K562 (cell line): ENCODE results near the gene FADS1. TPM values are rescaled to one million over a fixed set of nuclear protein-coding genes. Genes with fewer than 3 reads are reported as not detected.
A peak's percentile ranks its signal among the peaks of the same experiment; 100 is the strongest.

Experiments
- CHD1 ChIP-seq: fragments of 200-600 bp; sonication (generic); IDR thresholded peaks from one replicate; pipeline ENCODE4 v1.6.1; 2012; ENCODE audit warnings: mild to moderate bottlenecking, moderate library complexity, low read length, inconsistent platforms
- FOXJ3 ChIP-seq: sonication (generic); formaldehyde crosslinking; IDR thresholded peaks from 2 replicates; pipeline ENCODE4 v1.4.0; 2020; ENCODE audit warnings: mild to moderate bottlenecking, missing genetic modification reagents
- HLTF ChIP-seq: fragments of 450-650 bp; IDR thresholded peaks from 2 replicates; pipeline ENCODE4 v1.6.1; 2016
- IFI16 ChIP-seq: fragments of 250-450 bp; sonication (Bioruptor Pico); IDR thresholded peaks from 2 replicates; pipeline ENCODE4 v2.1.2; 2022; ENCODE audit warnings: mild to moderate bottlenecking, inconsistent platforms
- LCOR ChIP-seq: sonication (generic); formaldehyde crosslinking; IDR thresholded peaks from 2 replicates; pipeline ENCODE4 v1.8.0; 2022; ENCODE audit warnings: mild to moderate bottlenecking, missing genetic modification reagents
- PTBP1 ChIP-seq: fragments of 200-400 bp; formaldehyde crosslinking; IDR thresholded peaks from 2 replicates; pipeline ENCODE4 v1.6.1; 2017; ENCODE audit warnings: low read depth, low read length
- RFX1 ChIP-seq: fragments of 450-650 bp; IDR thresholded peaks from 2 replicates; pipeline ENCODE4 v1.6.1; 2016; ENCODE audit warnings: mild to moderate bottlenecking, moderate library complexity
- SNRNP70 ChIP-seq: fragments of 200-400 bp; formaldehyde crosslinking; optimal IDR thresholded peaks from 2 replicates; pipeline ENCODE3; 2017; ENCODE audit warnings: low read depth, low read length
- SREBF1 ChIP-seq: fragments of 150-350 bp; IDR thresholded peaks from 2 replicates; pipeline ENCODE4 v1.6.1; 2014; ENCODE audit warnings: antibody characterized with exemption, low read depth, low read length, borderline replicate concordance
- TCF3 ChIP-seq: sonication (generic); formaldehyde crosslinking; IDR thresholded peaks from 2 replicates; pipeline ENCODE4 v1.4.0; 2020; ENCODE audit warnings: mild to moderate bottlenecking, missing genetic modification reagents
- TCF7 ChIP-seq: sonication (generic); IDR thresholded peaks from 2 replicates; pipeline ENCODE4 v1.6.1; 2016; ENCODE audit warnings: antibody characterized with exemption, borderline replicate concordance
- XRCC4 ChIP-seq: IDR thresholded peaks from one replicate; pipeline ENCODE4 v1.6.1; 2011; ENCODE audit not compliant: insufficient read depth, insufficient read length; ENCODE audit errors: extremely low read depth
- ZEB2 ChIP-seq: fragments of 450-650 bp; IDR thresholded peaks from 2 replicates; pipeline ENCODE4 v1.6.1; 2016
- ZKSCAN1 ChIP-seq: fragments of 150-350 bp; IDR thresholded peaks from 2 replicates; pipeline ENCODE4 v1.6.1; 2016; ENCODE audit warnings: low read depth, low read length
- ZNF232 ChIP-seq: sonication (generic); formaldehyde crosslinking; IDR thresholded peaks from 2 replicates; pipeline ENCODE4 v1.8.0; 2022; ENCODE audit warnings: mild to moderate bottlenecking, missing genetic modification reagents
- ZNF3 ChIP-seq: fragments of 250-450 bp; sonication (Bioruptor Pico); IDR thresholded peaks from 2 replicates; pipeline ENCODE4 v1.5.0; 2021; ENCODE audit warnings: mild to moderate bottlenecking, moderate library complexity
- ZNF41 ChIP-seq: fragments of 250-450 bp; sonication (Bioruptor Pico); conservative IDR thresholded peaks from 2 replicates; pipeline ENCODE4 v1.4.0; 2020; ENCODE audit warnings: mild to moderate bottlenecking
- polyA plus RNA-seq, 8 experiments: library from polyadenylated mRNA; depleted of rRNA in 4 of 8; stranded (reverse) in 5 of 8; unstranded in 3 of 8; fragments of >200 nt; fragmentation: Nextera tagmentation in 2 of 8; fragmentation: Illumina TruSeq in 1 of 8; extraction: Ambion mirVana in 2 of 8; extraction: Trizol in 1 of 8; gene quantifications; 2 replicates each; pipeline versions ENCODE4 v1.2.1 to v1.2.3, GENCODE V29; 2011 to 2014; ENCODE audit warnings: inconsistent platforms in 1 of 8, missing spikeins in 1 of 8
- total RNA-seq, 7 experiments: library from RNA; depleted of rRNA in 6 of 7; stranded (reverse); fragments of >200 nt in 6 of 7; fragmentation: Illumina TruSeq in 2 of 7; extraction: Trizol in 2 of 7; gene quantifications; 2 replicates each; pipeline versions ENCODE4 v1.2.1 to v1.2.3, GENCODE V29; 2011 to 2021; ENCODE audit warnings: low replicate concordance in 1 of 7
- TF ChIP-seq, protein P1 (sequence below): IDR thresholded peaks from 2 replicates; pipeline ENCODE4 v1.6.1; 2016; ENCODE audit warnings: missing genetic modification characterization, missing compliant biosample characterization
- TF ChIP-seq, protein P2 (sequence below): sonication (generic); formaldehyde crosslinking; IDR thresholded peaks from 2 replicates; pipeline ENCODE4 v1.8.1; 2023; ENCODE audit warnings: mild to moderate bottlenecking, missing genetic modification reagents
- TF ChIP-seq, protein P3 (sequence below): fragments of 250-450 bp; sonication (Bioruptor Pico); IDR thresholded peaks from 2 replicates; pipeline ENCODE4 v1.8.0; 2022; ENCODE audit warnings: moderate library complexity, mild to moderate bottlenecking, inconsistent platforms
- TF ChIP-seq, protein P4 (sequence below), 2 experiments: IDR thresholded peaks in 1 of 2; conservative IDR thresholded peaks in 1 of 2; 2 replicates each; pipeline ENCODE4 v1.6.1; 2016; ENCODE audit warnings: low read depth in 2 of 2, mild to moderate bottlenecking in 1 of 2, missing compliant biosample characterization in 1 of 2, missing genetic modification characterization in 1 of 2, moderate library complexity in 1 of 2

Gene FADS1
- total and polyA plus RNA-seq, 9 of the 15 experiments (the other 6 are each of a cell fraction or from before 2014, with no cell fraction given): 110 to 864 (median 364) TPM

DNA sequence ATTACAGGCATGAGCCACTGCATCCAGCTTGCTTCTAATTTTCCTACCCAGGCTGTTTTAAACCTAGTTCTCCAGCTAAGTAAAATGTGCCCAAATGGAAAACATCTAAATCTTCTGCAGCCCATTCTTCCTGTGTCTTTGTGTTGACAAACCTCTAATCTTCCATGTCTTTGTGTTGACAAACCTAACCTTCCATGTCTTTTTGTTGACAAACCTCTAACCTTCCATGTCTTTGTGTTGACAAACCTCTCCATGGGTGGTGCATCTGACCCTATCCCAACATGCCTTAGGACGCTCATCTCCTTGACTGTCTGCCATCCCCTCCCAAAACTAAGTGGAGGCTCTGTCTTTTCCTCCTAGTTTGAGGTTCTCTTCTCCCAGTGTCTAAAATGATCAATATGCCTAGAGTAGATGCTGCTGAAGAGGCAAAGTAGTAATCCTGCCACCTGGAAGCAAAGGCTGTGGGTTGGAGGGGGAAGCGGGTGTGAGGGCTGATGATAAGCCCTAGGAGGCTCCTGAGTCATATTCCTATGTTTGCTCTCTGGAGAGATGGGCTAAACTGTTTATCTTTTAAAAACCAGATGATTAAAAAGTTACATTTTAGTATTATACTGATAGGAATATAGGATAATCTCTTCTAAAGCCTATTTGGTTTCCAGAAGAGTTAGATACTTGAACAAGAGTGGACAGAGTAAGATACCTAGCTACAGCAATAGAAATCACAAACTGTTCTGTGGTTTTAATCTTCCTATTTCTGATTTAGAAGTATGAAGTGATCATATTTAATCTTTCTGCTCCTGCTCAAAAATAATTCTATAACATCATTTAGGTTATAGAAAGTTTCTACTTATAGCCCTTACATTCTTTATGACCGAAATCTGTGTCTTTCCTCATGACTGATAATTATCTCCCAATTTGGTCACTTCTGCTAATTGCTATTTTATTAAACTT is 16.2 kb downstream of the FADS1 start (continued):
- TF ChIP-seq, protein P1, sequence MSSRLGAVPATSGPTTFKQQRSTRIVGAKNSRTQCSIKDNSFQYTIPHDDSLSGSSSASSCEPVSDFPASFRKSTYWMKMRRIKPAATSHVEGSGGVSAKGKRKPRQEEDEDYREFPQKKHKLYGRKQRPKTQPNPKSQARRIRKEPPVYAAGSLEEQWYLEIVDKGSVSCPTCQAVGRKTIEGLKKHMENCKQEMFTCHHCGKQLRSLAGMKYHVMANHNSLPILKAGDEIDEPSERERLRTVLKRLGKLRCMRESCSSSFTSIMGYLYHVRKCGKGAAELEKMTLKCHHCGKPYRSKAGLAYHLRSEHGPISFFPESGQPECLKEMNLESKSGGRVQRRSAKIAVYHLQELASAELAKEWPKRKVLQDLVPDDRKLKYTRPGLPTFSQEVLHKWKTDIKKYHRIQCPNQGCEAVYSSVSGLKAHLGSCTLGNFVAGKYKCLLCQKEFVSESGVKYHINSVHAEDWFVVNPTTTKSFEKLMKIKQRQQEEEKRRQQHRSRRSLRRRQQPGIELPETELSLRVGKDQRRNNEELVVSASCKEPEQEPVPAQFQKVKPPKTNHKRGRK: no peak
- TF ChIP-seq ZNF3: no peak
- no peak for TF ChIP-seq CHD1
- TF ChIP-seq, protein P2, sequence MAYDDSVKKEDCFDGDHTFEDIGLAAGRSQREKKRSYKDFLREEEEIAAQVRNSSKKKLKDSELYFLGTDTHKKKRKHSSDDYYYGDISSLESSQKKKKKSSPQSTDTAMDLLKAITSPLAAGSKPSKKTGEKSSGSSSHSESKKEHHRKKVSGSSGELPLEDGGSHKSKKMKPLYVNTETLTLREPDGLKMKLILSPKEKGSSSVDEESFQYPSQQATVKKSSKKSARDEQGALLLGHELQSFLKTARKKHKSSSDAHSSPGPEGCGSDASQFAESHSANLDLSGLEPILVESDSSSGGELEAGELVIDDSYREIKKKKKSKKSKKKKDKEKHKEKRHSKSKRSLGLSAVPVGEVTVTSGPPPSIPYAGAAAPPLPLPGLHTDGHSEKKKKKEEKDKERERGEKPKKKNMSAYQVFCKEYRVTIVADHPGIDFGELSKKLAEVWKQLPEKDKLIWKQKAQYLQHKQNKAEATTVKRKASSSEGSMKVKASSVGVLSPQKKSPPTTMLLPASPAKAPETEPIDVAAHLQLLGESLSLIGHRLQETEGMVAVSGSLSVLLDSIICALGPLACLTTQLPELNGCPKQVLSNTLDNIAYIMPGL (CRISPR knock-in tag): no peak
- no peak for TF ChIP-seq ZNF232 (CRISPR knock-in tag)
- TF ChIP-seq, protein P3, sequence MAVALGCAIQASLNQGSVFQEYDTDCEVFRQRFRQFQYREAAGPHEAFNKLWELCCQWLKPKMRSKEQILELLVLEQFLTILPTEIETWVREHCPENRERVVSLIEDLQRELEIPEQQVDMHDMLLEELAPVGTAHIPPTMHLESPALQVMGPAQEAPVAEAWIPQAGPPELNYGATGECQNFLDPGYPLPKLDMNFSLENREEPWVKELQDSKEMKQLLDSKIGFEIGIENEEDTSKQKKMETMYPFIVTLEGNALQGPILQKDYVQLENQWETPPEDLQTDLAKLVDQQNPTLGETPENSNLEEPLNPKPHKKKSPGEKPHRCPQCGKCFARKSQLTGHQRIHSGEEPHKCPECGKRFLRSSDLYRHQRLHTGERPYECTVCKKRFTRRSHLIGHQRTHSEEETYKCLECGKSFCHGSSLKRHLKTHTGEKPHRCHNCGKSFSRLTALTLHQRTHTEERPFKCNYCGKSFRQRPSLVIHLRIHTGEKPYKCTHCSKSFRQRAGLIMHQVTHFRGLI: no peak
- no peak for TF ChIP-seq RFX1
- no peak for TF ChIP-seq ZKSCAN1
- no peak for TF ChIP-seq PTBP1
- TF ChIP-seq TCF7: no peak
- 0 out of 2 replicates have a peak, but pooled peaks have one; percentile 21 for TF ChIP-seq ZNF41
- TF ChIP-seq ZEB2: peak; percentile 75; the same call in 1 of the 2 replicates
- peak; percentile 30; the same call in 1 of the 2 replicates for TF ChIP-seq LCOR (CRISPR knock-in tag)
- TF ChIP-seq TCF3 (CRISPR knock-in tag): peak; percentile 97
- no peak for TF ChIP-seq FOXJ3 (CRISPR knock-in tag)
- no peak for TF ChIP-seq SREBF1
- no peak for TF ChIP-seq SNRNP70
- TF ChIP-seq IFI16: no peak
- TF ChIP-seq XRCC4: no peak
- TF ChIP-seq, protein P4, sequence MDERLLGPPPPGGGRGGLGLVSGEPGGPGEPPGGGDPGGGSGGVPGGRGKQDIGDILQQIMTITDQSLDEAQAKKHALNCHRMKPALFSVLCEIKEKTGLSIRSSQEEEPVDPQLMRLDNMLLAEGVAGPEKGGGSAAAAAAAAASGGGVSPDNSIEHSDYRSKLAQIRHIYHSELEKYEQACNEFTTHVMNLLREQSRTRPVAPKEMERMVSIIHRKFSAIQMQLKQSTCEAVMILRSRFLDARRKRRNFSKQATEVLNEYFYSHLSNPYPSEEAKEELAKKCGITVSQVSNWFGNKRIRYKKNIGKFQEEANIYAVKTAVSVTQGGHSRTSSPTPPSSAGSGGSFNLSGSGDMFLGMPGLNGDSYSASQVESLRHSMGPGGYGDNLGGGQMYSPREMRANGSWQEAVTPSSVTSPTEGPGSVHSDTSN (CRISPR knock-in tag; IDR thresholded peaks at IDR 0.05; ENCODE audit: low read depth): no peak
- TF ChIP-seq, protein P4 (tag; conservative IDR thresholded peaks at IDR 0.05; ENCODE audit: low read depth): peak; percentile 13; the same call in 1 of the 2 replicates
- TF ChIP-seq HLTF: no peak
